ENCODE data around the gene HNRNPAB.

DNA sequence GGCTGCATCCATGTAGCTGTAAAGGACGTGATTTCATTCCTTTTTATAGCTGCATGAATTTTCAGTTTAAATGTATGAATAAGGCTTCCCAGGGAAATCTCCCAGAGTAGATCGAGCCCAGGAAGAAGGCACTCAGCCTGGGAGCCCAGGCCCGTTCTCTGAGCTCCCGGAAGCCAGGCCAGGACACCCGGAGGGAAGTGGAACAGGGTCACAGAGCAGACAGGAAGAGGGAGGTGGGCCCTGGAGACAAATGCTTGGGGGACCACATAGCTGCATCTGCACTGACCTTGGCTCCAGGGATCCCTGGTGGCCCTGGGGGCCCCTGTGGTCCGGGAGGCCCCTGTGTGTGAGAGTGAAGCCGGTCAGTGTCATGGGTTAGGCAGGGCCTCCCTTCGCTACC, 47.9 kb downstream of the HNRNPAB start:
- TF ChIP-seq TAF1 (IDR thresholded peaks at IDR 0.05; ENCODE audit: borderline replicate concordance, low read depth, low read length) (no peak), POLR2AphosphoS5 (IDR thresholded peaks at IDR 0.05; ENCODE audit: low read depth, low read length) (no peak), POLR2A (IDR thresholded peaks at IDR 0.05; ENCODE audit: low read depth, low read length) (no peak)
